Adrenal gland (tissue), 5 donors: ENCODE results near the gene KCNMA1.

ENCODE experiments used
- CTCF ChIP-seq, 6 experiments: fragments of 450-650 bp in 4 of 6; fragments of 200-600 bp in 2 of 6; sonication (generic) in 1 of 6; IDR thresholded peaks; 1 replicate in 5 of 6; 2 replicates in 1 of 6; pipeline versions ENCODE4 v1.5.1 to v1.8.0; 2016 to 2021; ENCODE audit warnings: antibody characterized with exemption in 6 of 6, mild to moderate bottlenecking in 2 of 6, moderate library complexity in 1 of 6
- POLR2A ChIP-seq, 2 donors: fragments of 450-650 bp; IDR thresholded peaks; one replicate each; pipeline ENCODE4 v1.6.1; 2017; ENCODE audit warnings: antibody characterized with exemption in 2 of 2, mild to moderate bottlenecking in 2 of 2, moderate library complexity in 1 of 2
- donor health status: DM: no; HTN: no; CAD: no.

GRCh38 chr10:77511498-77512218 lies 126.0 kb downstream of the KCNMA1 start:
- TF ChIP-seq CTCF (IDR thresholded peaks at IDR 0.05) (no peak), POLR2A (IDR thresholded peaks at IDR 0.05) (no peak)
